Fibroblast of pulmonary artery (primary cell): Measurements from ENCODE around the gene AP1G2.

Experiments
- DNase-seq: peaks from one replicate; pipeline ENCODE4 v3.0.0-alpha.2; 2010; ENCODE audit warnings: low read depth
- H3K4me3 ChIP-seq: replicated peaks from 2 replicates; pipeline ENCODE4 v1.5.1; 2011; ENCODE audit warnings: low read depth, mild to moderate bottlenecking, control low read depth, low read length, moderate library complexity
- TF ChIP-seq, protein P1 (sequence below): IDR thresholded peaks from 2 replicates; pipeline ENCODE4 v1.5.1; 2011; ENCODE audit warnings: mild to moderate bottlenecking, control low read depth, low read length, inconsistent platforms; ENCODE audit errors: missing control alignments

AP1G2 gene

GRCh38 chr14:23559010-23559925 is 8.3 kb downstream of the AP1G2 start:
- TF ChIP-seq, protein P1, sequence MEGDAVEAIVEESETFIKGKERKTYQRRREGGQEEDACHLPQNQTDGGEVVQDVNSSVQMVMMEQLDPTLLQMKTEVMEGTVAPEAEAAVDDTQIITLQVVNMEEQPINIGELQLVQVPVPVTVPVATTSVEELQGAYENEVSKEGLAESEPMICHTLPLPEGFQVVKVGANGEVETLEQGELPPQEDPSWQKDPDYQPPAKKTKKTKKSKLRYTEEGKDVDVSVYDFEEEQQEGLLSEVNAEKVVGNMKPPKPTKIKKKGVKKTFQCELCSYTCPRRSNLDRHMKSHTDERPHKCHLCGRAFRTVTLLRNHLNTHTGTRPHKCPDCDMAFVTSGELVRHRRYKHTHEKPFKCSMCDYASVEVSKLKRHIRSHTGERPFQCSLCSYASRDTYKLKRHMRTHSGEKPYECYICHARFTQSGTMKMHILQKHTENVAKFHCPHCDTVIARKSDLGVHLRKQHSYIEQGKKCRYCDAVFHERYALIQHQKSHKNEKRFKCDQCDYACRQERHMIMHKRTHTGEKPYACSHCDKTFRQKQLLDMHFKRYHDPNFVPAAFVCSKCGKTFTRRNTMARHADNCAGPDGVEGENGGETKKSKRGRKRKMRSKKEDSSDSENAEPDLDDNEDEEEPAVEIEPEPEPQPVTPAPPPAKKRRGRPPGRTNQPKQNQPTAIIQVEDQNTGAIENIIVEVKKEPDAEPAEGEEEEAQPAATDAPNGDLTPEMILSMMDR, result peak; percentile 94
- peak; percentile 67 for DNase-seq
- no peak overlapping the region for H3K4me3 ChIP-seq

- H3K4me3 ChIP-seq, result no peak overlapping the region
- TF ChIP-seq, protein P1, result no peak
Observed at GRCh38 chr14:23558346-23559009, 9.1 kb downstream of the AP1G2 start.

GRCh38 chr14:23557946-23558345 is 9.6 kb downstream of the AP1G2 start:
- TF ChIP-seq, protein P1, result no peak
- DNase-seq, result no peak
- no peak overlapping the region for H3K4me3 ChIP-seq

More at GRCh38 chr14:23558346-23559009, 9.1 kb downstream of the AP1G2 start:
- no peak for DNase-seq

- no peak overlapping the region for H3K4me3 ChIP-seq
- DNase-seq, result no peak
- TF ChIP-seq, protein P1, result no peak
Observed at GRCh38 chr14:23557521-23557920, 10.1 kb downstream of the AP1G2 start.

GRCh38 chr14:23556700-23557440 is 10.7 kb downstream of the AP1G2 start:
- DNase-seq, result no peak
- H3K4me3 ChIP-seq, result peak overlapping the region; percentile 91
- TF ChIP-seq, protein P1, result no peak

GRCh38 chr14:23555882-23556699 is 11.5 kb downstream of the AP1G2 start, which contains the start of gene THTPA:
TSS of gene THTPA (plus strand) at chr14:23556271. CDS start at chr14:23556758, 487 bp downstream.
- peak; percentile 86 for DNase-seq
- H3K4me3 ChIP-seq, result peak within 1 kb of the TSS; percentile 91
- TF ChIP-seq, protein P1, result no peak
